ENCODE results near the gene CELF4.

Gene CELF4

DNA sequence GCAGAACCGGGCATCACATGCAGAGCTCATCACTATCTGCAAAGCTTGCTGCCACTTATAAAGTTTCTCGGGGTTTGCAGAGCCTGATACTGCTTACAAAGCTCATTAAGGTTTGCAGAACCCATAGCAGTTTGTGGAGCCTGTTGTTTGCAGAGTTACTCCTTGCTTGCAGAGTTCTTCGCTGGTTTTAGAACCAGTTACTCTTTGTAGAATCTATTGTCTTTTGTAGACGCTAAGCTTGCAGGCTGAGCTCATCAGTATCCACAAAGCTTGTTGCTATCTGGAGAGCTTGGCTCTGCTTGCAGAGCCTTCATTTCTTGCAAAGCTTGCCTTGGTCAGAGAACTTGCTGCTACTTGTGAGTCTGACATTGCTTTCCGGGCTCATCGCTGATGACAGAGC is 106.9 kb downstream of the CELF4 start:
- DNase-seq, result no peak

DNA sequence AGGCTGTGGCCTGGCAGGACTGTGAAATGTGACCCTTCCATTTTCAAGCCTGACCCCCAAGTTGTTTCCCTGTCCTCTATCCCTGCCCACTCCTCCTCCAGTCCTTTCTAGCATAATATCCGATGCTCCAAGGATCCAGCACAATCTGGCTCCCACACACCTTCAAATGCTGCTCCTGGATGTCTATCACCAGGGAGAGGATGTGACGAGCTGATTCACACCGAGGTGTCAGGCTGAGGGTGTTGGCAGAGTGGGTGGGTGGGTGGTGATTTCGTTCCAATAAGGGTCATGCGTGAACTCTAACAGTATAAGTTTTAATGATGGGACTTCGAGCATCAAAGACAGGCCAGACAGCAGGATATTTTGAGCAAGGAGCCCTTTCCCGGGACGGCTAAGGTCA is 107.8 kb downstream of the CELF4 start:
- DNase-seq, result no peak

DNA sequence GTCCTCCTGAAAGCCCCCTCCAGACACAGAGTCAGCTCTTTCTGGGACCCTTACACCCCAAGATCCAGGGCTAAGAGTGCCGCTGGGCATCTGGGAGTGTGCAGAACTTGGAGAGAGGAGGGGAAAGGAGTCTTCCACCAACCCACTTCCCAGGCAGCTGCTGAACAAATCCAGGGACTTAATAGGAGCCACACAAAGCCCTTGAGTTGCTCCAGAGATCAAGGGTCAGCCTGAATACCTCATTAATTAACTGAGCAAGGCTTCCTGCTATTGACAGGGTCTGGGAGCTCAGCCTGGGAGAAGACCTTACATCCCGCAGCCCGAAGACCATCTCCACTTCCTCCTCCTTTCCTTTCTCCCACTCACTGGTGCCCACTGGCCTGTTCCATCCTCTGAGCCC is 108.3 kb downstream of the CELF4 start:
- DNase-seq, result no peak

DNA sequence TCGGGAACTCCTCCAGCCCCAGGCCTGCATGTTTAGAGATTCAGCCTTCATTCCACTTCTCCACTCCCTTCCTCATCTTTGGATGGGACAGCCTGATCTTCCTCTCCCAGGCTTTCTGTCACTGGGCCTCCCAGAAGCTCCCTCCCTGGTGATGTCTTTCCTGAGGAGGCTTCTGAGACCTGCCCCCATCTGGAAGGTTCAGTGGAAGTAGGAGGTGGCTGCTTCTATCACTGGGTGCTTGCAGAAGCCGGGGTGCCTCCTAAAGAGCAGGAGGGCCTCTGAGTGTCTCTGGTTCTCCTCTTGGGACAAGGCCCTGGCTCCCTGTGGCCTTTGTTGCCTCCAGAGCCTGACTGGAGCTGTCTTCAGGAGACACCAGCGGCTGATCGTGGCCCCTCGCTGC is 108.7 kb downstream of the CELF4 start:
- DNase-seq, result no peak

DNA sequence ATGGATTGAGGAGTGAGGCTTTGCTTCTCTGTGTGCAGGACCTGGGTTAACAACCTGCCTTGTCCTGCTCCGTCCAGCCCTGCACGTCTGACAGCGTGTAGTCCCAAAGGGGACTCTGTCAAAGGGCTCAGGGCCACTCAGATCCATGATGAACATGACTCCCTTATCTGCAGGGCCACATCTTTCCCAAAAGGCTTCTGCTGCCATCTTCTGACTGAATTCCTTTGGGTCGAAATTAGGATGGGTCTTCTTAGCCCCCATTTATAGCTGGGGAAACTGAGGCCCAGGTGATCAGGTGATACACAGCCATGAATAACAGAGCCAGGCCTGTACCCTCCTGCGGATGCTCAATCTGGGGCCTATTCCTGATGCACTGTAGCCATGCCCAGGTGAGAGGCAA is 109.2 kb downstream of the CELF4 start:
- DNase-seq, result no peak

DNA sequence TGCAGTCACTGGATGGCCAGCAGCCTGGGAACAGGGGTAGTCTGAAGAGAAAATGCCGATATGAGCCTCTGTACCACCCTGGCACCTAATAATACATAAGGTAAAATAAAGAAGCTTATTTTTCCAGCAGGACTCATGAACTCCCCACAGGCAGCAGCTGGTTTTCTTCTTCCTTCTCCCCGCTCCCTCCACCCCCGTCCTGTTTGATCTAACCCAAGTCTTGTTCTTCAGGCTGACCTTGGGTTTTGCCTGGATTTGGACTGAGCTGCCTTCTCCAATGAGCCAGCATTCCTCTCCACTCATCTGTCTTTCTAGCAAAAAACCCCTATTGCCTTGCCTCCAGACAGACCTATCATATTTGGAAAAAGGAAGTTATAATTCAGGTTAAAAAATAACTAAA is 111.8 kb downstream of the CELF4 start:
- DNase-seq, result no peak

DNA sequence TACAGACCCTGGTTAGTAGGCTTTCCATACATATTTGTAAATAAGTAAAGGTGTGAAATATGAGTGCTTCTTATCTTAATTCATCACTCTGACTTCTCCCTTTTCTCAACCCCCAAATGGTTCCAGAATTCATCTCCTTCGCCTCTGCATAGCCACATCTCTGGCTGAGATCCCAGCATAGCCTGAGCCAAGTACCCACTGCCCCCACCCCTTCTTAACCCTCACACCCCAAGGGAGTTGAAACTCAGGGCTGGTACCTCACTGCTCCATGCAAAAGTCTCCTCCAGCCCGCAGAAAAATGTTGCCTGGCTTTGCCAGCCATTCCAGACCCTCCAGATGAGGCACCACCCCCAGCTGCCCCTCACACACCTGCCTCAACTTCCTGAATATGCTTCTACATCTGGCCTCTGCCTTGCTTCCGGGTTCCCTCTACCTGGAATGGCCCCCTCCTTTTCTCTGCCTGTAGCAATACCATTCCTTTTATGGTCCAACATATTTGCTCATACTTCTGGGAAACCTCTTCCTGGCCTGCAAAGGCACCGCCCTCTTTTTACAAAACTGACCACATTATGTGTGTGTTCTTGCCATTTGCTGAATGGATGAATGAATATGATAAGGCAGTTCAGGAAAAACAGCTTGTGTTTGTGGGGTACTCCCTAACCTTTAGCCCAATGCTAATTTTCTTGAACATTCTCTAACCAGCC is 112.8 kb downstream of the CELF4 start:
- DNase-seq, result no peak

DNA sequence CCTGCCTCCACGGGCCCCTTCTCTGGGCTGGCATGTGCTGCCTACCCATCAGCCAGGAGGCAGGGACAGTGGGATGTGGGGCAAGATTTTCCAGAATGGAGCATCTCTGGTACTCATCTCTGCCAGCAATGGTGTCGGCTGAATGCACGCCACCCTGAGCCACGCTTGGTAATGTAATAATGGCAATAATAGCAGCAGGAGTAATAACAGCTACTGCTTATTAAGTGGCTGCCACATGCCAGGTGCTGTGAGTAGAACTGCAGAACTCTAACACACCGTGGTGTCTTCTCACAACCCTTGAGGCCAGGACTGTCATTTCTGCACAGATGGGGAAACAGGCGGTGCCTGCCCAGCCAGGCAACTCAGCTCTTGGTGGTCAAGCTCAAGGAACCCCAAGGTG is 113.6 kb downstream of the CELF4 start:
- DNase-seq, result no peak

DNA sequence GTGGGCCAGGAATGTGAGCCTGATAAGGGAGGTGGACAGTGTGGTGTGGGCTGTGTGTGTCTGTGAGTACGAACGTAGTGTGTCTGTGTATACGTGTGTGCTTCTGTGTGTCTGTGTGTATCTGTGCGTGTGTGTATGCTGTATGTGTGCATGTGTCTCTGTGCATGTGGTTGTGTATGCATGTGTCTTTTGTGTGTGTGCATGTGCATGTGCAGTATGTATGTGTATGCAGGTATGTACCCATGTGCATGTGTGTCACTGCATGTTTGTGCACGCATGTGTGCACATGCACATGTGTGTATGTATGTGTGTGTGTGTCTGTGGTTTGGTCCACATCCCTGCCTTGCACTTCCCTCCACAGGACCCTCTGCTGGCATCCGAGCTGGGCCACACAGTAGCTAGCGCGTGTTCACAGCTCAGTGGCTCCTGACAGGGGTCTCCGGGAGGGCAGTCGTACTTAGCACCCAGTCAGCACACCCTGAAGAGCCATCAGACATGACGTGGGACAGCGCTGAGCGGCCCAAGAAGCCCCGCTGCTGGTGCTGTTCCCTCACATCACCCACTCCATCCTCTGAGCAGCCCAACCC is 114.3 kb downstream of the CELF4 start:
- no peak for DNase-seq

DNA sequence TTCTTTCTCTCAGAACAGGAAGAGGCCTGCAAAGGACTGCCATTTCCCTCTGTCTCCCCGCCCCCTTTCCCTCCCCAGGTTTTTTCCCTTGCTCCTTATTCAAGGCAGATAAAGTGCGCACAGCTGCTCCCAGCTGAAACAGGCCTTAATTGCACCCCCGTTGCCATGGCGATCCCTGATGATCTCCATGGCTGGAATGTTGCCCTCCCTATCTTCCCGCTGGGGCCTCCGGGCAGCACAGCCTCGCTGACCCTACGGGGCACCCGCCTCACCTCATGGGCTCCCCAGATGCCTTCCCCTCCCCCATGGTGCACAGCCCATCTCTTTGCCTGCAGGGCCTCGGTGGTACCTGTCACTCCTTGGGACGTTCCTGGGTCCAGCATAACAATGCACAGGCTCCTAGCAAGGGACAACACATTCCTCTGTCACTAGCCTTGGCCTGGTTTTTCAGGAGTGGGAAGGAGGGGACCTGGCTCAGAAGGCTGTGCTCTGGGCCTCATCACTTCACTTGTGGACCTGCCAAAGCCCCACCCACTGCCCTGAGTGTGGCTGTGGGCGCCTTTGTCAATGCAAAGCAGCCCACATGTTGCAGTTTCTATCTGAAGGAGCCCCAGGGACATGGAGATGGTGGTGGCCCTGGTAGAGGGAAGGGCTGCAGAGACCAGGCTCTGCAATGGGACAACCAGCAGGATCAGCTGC is 115.0 kb downstream of the CELF4 start:
- no peak for DNase-seq

DNA sequence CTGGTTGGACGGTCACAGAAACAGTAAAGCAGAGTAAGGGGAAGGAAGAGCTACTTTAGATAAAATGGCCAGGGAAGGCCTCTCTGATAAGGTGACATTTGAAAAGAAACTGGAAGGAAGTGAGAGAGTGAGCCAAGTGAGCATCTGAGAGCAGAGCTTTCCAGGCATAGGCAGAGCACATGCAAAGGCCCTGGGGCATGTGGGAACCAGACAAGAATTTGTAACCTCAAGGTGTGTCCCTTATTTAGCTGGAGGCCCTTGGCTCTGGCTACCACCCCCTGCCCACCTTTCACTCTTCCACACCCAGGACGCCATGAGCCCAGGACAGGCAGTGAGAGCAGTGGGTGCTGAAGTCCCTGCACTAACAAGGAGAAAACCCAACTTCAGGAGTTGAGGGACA is 116.0 kb downstream of the CELF4 start:
- DNase-seq, result no peak

DNA sequence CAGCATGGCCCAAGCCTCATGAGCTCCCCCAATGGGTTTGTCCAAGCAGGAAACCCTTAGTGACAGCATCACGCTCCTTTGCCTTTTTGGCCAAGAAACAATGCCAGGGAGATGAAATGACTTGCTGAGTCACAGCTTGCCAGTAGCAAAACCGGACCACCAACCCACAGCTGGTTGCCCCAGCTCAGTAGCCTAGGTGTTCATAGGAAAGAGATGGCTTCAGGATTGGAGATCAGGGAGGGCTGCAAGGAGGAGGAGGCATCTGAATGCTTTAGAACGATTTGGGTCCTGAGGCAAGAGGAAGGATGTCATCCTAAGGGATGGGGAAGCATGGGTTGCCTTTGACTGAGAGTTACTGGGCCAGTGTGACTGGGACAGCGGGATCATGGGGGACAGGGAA is 116.7 kb downstream of the CELF4 start:
- no peak for DNase-seq

DNA sequence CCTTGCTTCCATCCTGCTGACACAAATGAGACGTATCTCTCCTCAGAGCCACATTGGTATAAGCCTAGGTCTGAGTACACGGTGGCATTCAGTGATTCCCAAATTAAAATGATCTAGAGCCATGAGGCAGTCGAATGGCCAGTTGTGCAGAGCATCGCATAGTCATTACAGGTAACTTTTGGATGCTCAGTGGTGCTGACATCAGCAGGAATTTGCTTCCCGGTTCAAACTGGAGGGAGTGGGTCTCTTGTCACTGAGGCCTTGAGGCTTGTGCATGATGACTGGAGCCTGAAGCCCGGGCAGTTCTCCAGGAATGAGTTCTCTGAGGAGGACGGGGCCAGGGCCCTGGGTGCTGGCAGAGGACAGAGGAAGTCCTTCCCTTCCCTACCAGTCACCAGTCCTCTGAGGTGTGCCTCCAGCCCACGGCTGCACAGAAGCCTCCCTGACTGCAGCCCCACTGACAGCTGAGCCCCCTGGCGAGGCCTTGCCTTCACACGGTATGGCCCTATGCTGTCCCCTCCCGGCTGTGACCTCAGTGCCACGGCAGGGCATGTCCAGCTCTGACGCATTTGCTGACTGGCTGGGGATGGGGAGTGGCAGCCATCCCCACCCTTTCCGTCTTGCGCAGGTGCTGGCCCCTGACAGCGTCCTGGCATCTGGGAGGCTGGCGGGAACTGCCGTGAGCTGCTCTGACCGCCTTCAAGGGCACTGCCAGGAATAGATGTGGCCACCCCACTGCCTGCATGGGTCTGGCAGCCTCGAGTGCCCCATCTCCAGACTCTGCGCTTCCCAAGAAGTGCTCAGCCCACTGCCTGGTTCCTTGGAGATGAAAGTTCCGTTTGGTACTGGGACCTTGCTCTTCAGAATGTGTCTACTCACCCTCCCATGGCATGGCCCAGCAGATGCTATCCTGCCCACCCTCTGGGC is 117.4 kb downstream of the CELF4 start:
- no peak for DNase-seq

DNA sequence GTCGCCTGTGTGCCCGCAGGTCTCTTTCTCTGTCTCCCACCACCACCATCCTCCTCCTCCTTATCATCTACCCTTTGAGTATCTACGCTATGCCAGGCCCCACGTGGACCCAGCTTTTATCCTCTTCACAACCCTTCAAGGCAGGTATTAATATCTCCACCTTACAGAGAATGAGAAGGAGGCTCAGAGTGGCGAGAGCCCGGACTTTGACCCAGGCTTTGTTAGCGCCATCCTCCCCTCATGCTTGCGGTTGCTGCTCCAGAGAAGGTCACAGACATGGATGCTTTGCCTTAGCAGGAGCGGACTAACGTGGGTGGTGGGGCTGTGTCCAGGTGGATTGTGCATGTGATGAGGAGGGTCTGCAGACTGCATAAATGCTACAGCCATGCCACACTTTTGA is 119.8 kb downstream of the CELF4 start:
- no peak for DNase-seq

DNA sequence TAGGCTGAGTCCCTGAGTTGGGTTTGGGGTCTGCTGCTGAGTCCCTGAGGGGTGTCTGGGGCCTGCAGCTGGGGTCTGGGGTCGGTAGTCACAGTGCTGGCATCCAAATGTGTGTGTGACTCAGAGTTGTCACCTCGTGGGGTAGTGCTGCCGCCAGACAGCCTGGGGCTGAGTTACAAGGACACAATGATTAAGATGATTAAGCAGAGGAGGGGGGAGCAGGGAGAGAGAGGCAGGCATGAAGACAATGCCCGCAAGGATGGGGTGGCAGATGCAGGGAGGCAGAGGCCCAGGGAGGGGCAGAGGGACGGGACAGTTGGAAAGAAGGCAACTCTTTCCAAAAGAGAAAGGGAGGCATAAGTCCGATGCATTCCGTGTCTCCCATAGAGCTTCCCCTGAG is 120.2 kb downstream of the CELF4 start:
- DNase-seq, result no peak

DNA sequence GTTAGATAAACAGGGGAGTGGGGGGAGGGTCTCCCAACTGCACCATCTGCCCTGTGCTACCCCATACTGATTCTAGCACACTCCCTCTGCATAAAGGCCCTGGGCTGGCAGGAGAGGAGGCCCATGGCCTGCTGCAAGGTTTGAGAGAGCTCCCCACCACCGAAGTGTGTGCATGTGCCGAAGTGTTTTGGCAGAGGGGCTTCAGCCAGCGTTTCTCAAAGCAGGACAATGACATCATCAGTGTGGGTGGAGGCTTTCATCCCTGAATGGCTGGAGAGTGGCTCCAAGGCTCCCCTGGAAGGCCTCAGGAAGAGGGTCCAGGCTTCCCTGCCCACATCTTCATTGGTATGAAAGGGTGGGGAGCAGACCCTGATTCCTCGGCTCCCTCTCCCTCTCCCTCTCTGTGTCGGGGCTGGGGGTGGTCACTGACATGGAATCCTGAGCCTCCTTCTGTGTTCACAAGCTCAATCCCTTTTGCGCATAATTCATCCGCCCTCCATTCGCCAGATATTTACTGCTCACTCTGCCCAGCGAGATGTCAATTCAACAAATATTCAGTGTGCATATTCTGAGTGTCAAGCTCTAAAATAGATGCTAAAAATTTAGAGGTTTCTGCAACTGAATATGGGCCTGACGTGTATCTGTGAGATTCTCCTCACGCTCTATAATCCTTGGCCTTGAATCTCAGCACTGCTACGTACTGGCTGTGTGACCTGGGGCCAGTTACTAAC is 122.1 kb downstream of the CELF4 start:
- no peak for DNase-seq

DNA sequence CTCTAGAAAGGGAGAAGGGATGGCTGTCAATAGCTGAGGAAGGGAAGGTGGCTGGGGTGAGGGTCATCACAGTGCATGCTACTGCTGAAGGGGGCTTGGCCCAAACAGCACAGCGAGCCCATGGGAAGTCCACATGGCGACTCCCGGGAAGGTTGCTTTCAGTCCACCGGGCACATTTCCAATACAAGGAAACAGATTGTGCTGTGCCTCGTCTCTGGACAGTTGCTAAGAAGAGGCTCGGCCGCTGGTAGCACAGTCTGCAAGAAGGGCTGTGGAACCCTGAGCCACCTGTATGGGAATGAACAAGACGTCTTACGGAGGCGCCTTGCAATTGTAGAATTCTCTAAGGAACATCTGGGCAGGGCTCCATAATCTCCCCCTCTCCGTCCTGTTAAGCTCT is 123.1 kb downstream of the CELF4 start:
- DNase-seq, result no peak

DNA sequence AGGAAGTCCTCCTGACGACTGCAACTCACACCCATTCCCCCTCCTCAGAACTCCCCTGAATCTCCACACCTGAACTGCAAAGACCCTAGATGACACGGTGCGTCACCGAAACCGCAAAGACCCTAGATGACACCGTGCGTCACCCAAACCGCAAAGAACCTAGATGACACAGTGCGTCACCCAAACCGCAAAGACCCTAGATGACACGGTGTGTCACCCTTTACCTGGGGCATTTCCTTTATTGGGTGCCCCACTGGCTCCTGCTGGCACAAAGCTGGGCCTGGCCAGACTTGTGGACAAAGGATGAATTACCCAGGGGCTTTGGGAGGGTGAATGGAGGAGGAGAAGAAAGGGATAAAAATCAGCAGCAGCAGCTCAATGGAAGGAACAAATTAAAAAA is 123.8 kb downstream of the CELF4 start:
- DNase-seq, result no peak

DNA sequence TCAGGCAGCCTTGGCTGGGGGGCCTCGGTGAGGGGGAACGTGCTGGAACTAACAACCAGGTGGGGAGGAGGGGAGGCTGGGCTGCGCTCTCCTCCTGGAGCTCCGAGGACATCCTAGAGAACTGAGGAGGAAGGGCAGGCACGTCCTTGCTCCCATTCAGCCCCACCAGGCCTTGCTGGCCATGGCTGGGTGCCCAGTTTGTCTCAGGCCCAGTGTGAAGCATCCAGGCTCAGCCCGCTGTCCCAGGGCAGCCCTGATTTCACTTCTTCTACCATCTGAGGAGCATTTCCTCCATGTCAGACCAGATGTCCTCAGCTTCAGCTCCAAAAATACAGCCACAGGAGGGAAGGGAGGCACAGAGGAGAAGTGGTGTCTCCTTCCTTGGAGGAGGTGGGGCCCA is 125.4 kb downstream of the CELF4 start:
- DNase-seq, result no peak

DNA sequence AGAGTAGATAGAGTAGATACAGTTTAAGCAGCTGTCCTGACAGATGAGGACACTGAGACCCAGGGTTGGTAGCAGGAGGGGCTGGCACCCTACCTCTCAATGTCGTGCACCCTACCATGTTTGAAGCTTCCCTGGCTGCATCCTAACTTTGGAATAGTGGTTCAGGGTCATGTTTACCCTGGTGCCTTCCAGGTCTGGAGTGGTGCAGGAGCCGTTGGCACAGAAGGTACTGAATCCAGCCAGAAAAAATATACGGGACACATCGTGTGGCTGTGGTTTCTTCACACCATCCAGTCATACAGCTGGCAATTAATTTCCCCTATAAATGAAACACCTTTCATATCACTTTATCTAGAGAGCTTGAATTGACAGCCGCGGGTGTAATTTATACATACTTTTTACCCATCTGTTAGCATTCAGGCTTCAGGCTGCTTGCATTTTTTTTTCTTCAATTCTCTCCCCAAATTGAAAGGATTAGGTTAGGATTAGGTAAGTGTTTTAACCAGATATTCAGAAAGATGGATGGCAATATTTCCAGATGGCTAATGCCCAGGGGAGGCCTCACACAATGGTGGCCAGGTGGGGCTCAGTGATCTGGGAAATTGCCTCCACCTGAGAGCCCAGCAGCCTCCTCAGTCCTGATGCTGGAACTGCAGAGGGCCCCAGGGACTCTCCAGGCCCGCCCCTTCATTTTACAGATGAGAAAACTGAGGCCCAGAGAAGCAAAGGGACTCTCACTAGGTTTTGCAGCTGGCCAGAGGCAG is 127.0 kb downstream of the CELF4 start:
- no peak for DNase-seq

DNA sequence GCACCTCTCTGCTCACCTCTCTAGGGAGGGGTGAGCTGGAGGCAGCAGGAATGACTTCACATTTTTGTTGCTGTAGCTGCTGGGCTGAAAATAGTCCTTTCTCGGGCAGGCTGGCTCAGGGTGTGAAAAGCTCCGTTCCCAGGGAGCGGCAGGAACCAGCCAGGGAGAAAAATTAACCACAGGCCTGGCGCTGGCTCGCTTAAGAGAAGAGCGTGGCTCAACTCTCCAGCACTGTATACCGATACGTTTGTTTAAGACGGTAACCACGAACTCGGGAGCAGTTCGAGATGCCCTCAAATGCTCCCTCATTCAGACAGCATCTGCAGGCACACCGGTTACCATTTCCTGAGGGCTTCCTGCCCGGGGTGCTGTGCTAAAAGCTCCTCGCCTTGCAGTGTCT is 129.6 kb downstream of the CELF4 start:
- no peak for DNase-seq
